H1 (cell line): ENCODE measurements around the gene CYP27B1. TPM values are rescaled to one million over a fixed set of nuclear protein-coding genes. Genes with fewer than 3 reads are reported as not detected.

Experiments
- CTCF ChIA-PET: fragments of 300-600 bp; sonication (Branson Sonifier 250); formaldehyde crosslinking; loops from one replicate; lab custom pipeline; 2021; ENCODE audit not compliant: partially characterized antibody; lab: Charles Lee
- POLR2A ChIA-PET: fragments of 300-600 bp; sonication (Branson Sonifier 250); formaldehyde crosslinking; loops from one replicate; lab custom pipeline; 2021; ENCODE audit warnings: inconsistent platforms; ENCODE audit not compliant: partially characterized antibody; lab: Charles Lee
- DNase-seq, 2 experiments: peaks; one replicate each; pipeline versions ENCODE4 v3.0.0 to v3.0.0-alpha.2; 2010 to 2022; ENCODE audit warnings: low spot score in 2 of 2, low read depth in 1 of 2, mixed read lengths in 1 of 2
- FAIRE-seq: peaks from 2 replicates; lab custom pipeline; 2011; peaks lifted over from hg19 to GRCh38; lab: Jason Lieb, UNC
- H2AFZ ChIP-seq: 2 replicates; pipeline ENCODE4 v1.8.1; 2012; ENCODE audit warnings: low read length, inconsistent platforms
- H2AK5ac ChIP-seq: 2 replicates; pipeline ENCODE4 v1.6.1; 2013; ENCODE audit warnings: low read depth, low read length
- H2BK120ac ChIP-seq: replicated peaks from 2 replicates; pipeline ENCODE3; 2013; ENCODE audit warnings: low read depth, low read length, inconsistent platforms
- H2BK12ac ChIP-seq: 2 replicates; pipeline ENCODE4 v1.6.1; 2013; ENCODE audit warnings: low read depth, low read length
- H2BK15ac ChIP-seq: 2 replicates; pipeline ENCODE4 v1.6.1; 2013; ENCODE audit warnings: low read length
- H2BK20ac ChIP-seq: 2 replicates; pipeline ENCODE4 v1.6.1; 2013; ENCODE audit warnings: low read length
- H2BK5ac ChIP-seq: 2 replicates; pipeline ENCODE4 v1.6.1; 2013; ENCODE audit warnings: low read depth, low read length
- H3K14ac ChIP-seq: 2 replicates; pipeline ENCODE4 v1.6.1; 2013; ENCODE audit warnings: inconsistent platforms; ENCODE audit not compliant: insufficient read length
- H3K18ac ChIP-seq: 2 replicates; pipeline ENCODE4 v1.6.1; 2013; ENCODE audit warnings: low read length; ENCODE audit errors: extremely low read depth
- H3K23ac ChIP-seq: 2 replicates; pipeline ENCODE4 v1.6.1; 2013; ENCODE audit warnings: inconsistent platforms; ENCODE audit not compliant: insufficient read length
- H3K23me2 ChIP-seq: 2 replicates; pipeline ENCODE4 v1.6.1; 2013; ENCODE audit warnings: low read depth, low read length
- H3K27ac ChIP-seq: 2 replicates; pipeline ENCODE4 v1.6.1; 2011; ENCODE audit warnings: low read depth, low read length, inconsistent platforms
- H3K27me3 ChIP-seq, 4 experiments: replicated peaks in 1 of 4; 1 replicate in 1 of 4; 2 replicates in 3 of 4; pipeline versions ENCODE4 v1.6.1 to v1.8.1; 2011 to 2013; ENCODE audit warnings: low read length in 3 of 4, mild to moderate bottlenecking in 3 of 4, inconsistent platforms in 2 of 4, mixed read lengths in 2 of 4, moderate library complexity in 1 of 4; ENCODE audit not compliant: control insufficient read depth in 3 of 4, insufficient read depth in 3 of 4; ENCODE audit errors: extremely low read depth in 1 of 4
- H3K36me3 ChIP-seq, 4 experiments: 2 replicates each; pipeline versions ENCODE4 v1.6.1 to v1.8.1; 2011 to 2013; ENCODE audit warnings: mild to moderate bottlenecking in 4 of 4, low read length in 3 of 4, moderate library complexity in 2 of 4, control low read depth in 1 of 4, inconsistent platforms in 1 of 4; ENCODE audit not compliant: insufficient read depth in 4 of 4, control insufficient read depth in 2 of 4
- H3K4ac ChIP-seq: replicated peaks from 2 replicates; pipeline ENCODE3; 2013; ENCODE audit warnings: low read length, low read depth, mixed read lengths, inconsistent platforms; ENCODE audit not compliant: insufficient read length
- H3K4me1 ChIP-seq, 4 experiments: replicated peaks in 1 of 4; 1 replicate in 1 of 4; 2 replicates in 3 of 4; pipeline versions ENCODE4 v1.6.1 to v1.8.1; 2011 to 2013; ENCODE audit warnings: low read length in 3 of 4, inconsistent platforms in 2 of 4, mixed read lengths in 1 of 4; ENCODE audit not compliant: insufficient read depth in 4 of 4, control insufficient read depth in 3 of 4
- H3K4me2 ChIP-seq, 2 experiments: 2 replicates each; pipeline versions ENCODE4 v1.6.1 to v1.8.1; 2011 to 2013; ENCODE audit warnings: low read depth in 2 of 2, low read length in 2 of 2, control low read depth in 1 of 2, inconsistent platforms in 1 of 2, mild to moderate bottlenecking in 1 of 2; ENCODE audit not compliant: insufficient read depth in 1 of 2
- H3K4me3 ChIP-seq, 4 experiments: fragments of 200-600, 300-600 bp in 1 of 4; sonication (generic), shearing (Covaris generic), sonication (Bioruptor Twin) in 1 of 4; 2 replicates each; pipeline versions ENCODE4 v1.5.1 to v1.8.1; 2011 to 2016; ENCODE audit warnings: low read length in 4 of 4, low read depth in 3 of 4, control low read depth in 2 of 4, inconsistent platforms in 2 of 4, mild to moderate bottlenecking in 2 of 4, mixed read lengths in 1 of 4, moderate library complexity in 1 of 4; ENCODE audit not compliant: insufficient read depth in 2 of 4; ENCODE audit errors: extremely low read depth in 1 of 4
- H3K56ac ChIP-seq: replicated peaks from 2 replicates; pipeline ENCODE3; 2013; ENCODE audit warnings: low read depth, mild to moderate bottlenecking, mixed read lengths, low read length, inconsistent platforms; ENCODE audit not compliant: insufficient read length
- H3K79me1 ChIP-seq: 2 replicates; pipeline ENCODE4 v1.6.1; 2013; ENCODE audit warnings: low read depth, low read length, control low read depth
- H3K79me2 ChIP-seq, 2 experiments: 2 replicates each; pipeline versions ENCODE4 v1.6.1 to v1.8.1; 2012 to 2013; ENCODE audit warnings: low read length in 2 of 2, mild to moderate bottlenecking in 2 of 2, inconsistent platforms in 1 of 2; ENCODE audit not compliant: insufficient read depth in 2 of 2, control insufficient read depth in 1 of 2
- H3K9ac ChIP-seq, 4 experiments: replicated peaks in 1 of 4; 1 replicate in 1 of 4; 2 replicates in 3 of 4; pipeline versions ENCODE4 v1.6.1 to v1.8.1; 2011 to 2013; ENCODE audit warnings: low read depth in 3 of 4, low read length in 3 of 4, control low read depth in 2 of 4, mild to moderate bottlenecking in 2 of 4, moderate library complexity in 2 of 4, inconsistent platforms in 1 of 4; ENCODE audit errors: extremely low read depth in 1 of 4
- H3K9me3 ChIP-seq, 2 experiments: 2 replicates each; pipeline versions ENCODE4 v1.6.1 to v1.8.1; 2012 to 2013; ENCODE audit warnings: mild to moderate bottlenecking in 2 of 2, moderate library complexity in 2 of 2, control low read depth in 1 of 2, inconsistent platforms in 1 of 2, low read depth in 1 of 2, low read length in 1 of 2, mixed read lengths in 1 of 2; ENCODE audit not compliant: insufficient read depth in 2 of 2
- H4K20me1 ChIP-seq, 2 experiments: replicated peaks in 1 of 2; 2 replicates each; pipeline versions ENCODE3 to v1.8.1; 2011 to 2013; ENCODE audit warnings: inconsistent platforms in 2 of 2, low read length in 2 of 2, mild to moderate bottlenecking in 1 of 2; ENCODE audit not compliant: insufficient read depth in 2 of 2, control insufficient read depth in 1 of 2
- H4K5ac ChIP-seq: 2 replicates; pipeline ENCODE4 v1.6.1; 2013; ENCODE audit warnings: low read length, low read depth, mixed read lengths, inconsistent platforms; ENCODE audit not compliant: insufficient read length
- H4K8ac ChIP-seq: 2 replicates; pipeline ENCODE4 v1.8.0; 2013; ENCODE audit warnings: mild to moderate bottlenecking, moderate library complexity, low read length, inconsistent platforms; ENCODE audit not compliant: insufficient read depth; ENCODE audit errors: extremely low read depth
- H4K91ac ChIP-seq: replicated peaks from 2 replicates; pipeline ENCODE3; 2013; ENCODE audit warnings: low read length, mixed read lengths, inconsistent platforms; ENCODE audit not compliant: insufficient read length
- BRCA1 ChIP-seq: IDR thresholded peaks from 2 replicates; pipeline ENCODE4 v1.6.1; 2012; ENCODE audit warnings: low read depth, low read length, improper control_type of control experiment
- CHD1 ChIP-seq: IDR thresholded peaks from 2 replicates; pipeline ENCODE4 v1.6.1; 2012; ENCODE audit warnings: low read depth, low read length, improper control_type of control experiment
- CHD2 ChIP-seq: IDR thresholded peaks from 2 replicates; pipeline ENCODE4 v1.6.1; 2012; ENCODE audit warnings: low read length, improper control_type of control experiment
- CREB1 ChIP-seq: IDR thresholded peaks from 2 replicates; pipeline ENCODE4 v1.6.1; 2012; ENCODE audit warnings: inconsistent platforms
- E2F6 ChIP-seq: IDR thresholded peaks from 2 replicates; pipeline ENCODE4 v1.6.1; 2012; ENCODE audit warnings: inconsistent platforms
- EZH2 ChIP-seq: fragments of 200-600 bp; sonication (generic); IDR thresholded peaks from 2 replicates; pipeline ENCODE4 v1.7.1; 2012; ENCODE audit warnings: low read depth, mild to moderate bottlenecking, moderate library complexity, low read length, inconsistent platforms; ENCODE audit not compliant: severe bottlenecking
- FOSL1 ChIP-seq: IDR thresholded peaks from 2 replicates; pipeline ENCODE4 v1.6.1; 2011; ENCODE audit warnings: mild to moderate bottlenecking, low read depth, low read length, moderate library complexity; ENCODE audit not compliant: insufficient read depth
- POLR2AphosphoS5 ChIP-seq: IDR thresholded peaks from 2 replicates; pipeline ENCODE4 v1.6.1; 2011; ENCODE audit warnings: low read depth, low read length
- RAD21 ChIP-seq, 2 experiments: IDR thresholded peaks in 1 of 2; conservative IDR thresholded peaks in 1 of 2; 2 replicates each; pipeline ENCODE4 v1.6.1; 2011; ENCODE audit warnings: low read depth in 2 of 2, low read length in 2 of 2, improper control_type of control experiment in 1 of 2, inconsistent platforms in 1 of 2, mild to moderate bottlenecking in 1 of 2, moderate library complexity in 1 of 2
- RFX5 ChIP-seq: IDR thresholded peaks from 2 replicates; pipeline ENCODE4 v1.6.1; 2011; ENCODE audit warnings: low read depth, low read length, improper control_type of control experiment, borderline replicate concordance
- ZNF274 ChIP-seq: IDR thresholded peaks from 2 replicates; pipeline ENCODE4 v1.7.0; 2012; ENCODE audit warnings: low read length, borderline replicate concordance; ENCODE audit errors: extremely low read depth
- WGBS, 2 experiments: shearing (Covaris generic) in 1 of 2; methylation state at CpG; one replicate each; pipeline versions ENCODE4 v1.1.6 to v1.1.7; 2013 to 2015; ENCODE audit warnings: low lambda C conversion rate in 2 of 2, mixed read lengths in 2 of 2, inconsistent platforms in 1 of 2, low coverage in 1 of 2, missing lambda C conversion rate in 1 of 2; ENCODE audit not compliant: insufficient replicate concordance in 2 of 2, insufficient coverage in 1 of 2, insufficient read length in 1 of 2; ENCODE audit errors: extremely low coverage in 1 of 2, missing lambda C conversion rate in 1 of 2; 5-methylcytosine and 5-hydroxymethylcytosine counted together
- polyA plus RNA-seq, 7 experiments: library from polyadenylated mRNA; depleted of rRNA in 3 of 7; stranded (reverse) in 5 of 7; unstranded in 2 of 7; fragments of >200 nt in 5 of 7; fragments of 200-250 nt in 2 of 7; gene quantifications; 1 replicate in 5 of 7; 2 replicates in 1 of 7; 4 replicates in 1 of 7; pipeline versions ENCODE4 v1.2.1 to v1.2.3, GENCODE V29; 2011 to 2013; ENCODE audit warnings: missing spikeins in 2 of 7, mixed read lengths in 2 of 7
- total RNA-seq: library from RNA; stranded (reverse); fragmentation: NEBNext Ultra II Directional; extraction: Animal tissue kit (Norgen Biotek cat#: 25700); gene quantifications from 2 replicates; pipeline ENCODE4 v1.2.1, GENCODE V29; 2021

The CYP27B1 gene
- total and polyA plus RNA-seq, 2 of the 8 experiments (the other 6 are each of a cell fraction or from before 2014, with no cell fraction given), result 2.9 to 3.3 TPM

GRCh38 chr12:57744194-57744776 lies 22.6 kb downstream of the CYP27B1 start:
- Histone ChIP-seq H3K4me2 (peak overlapping the region; percentile 91 to 97), H3K36me3 (peaks cover 15 to 33% (median 27%) of the 10 kb centered on the region in 4 experiments), H3K27ac (peak overlapping the region; percentile 89), H2BK120ac (no peak overlapping the region), H3K4ac (no peak overlapping the region), H3K23me2 (peaks cover 4% of the 10 kb centered on the region), H2AK5ac (peak overlapping the region; percentile 25; the same call in 1 of the 2 replicates), H4K91ac (no peak overlapping the region), H3K79me2 (no peaks in the 10 kb centered on the region), H3K23ac (no peak overlapping the region), H4K5ac (no peak overlapping the region), H2BK15ac (no peak overlapping the region), H4K8ac (peak overlapping the region; percentile 66; the same call in 1 of the 2 replicates), H3K14ac (no peak overlapping the region), H3K18ac (no peak overlapping the region), H3K4me3 (peak overlapping the region; percentile 66 to 85 (median 74)), H2BK5ac (peak overlapping the region; percentile 76; the same call in 1 of the 2 replicates), H3K4me1 (peaks cover 0 to 11% (median 5%) of the 10 kb centered on the region in 4 experiments; a peak in 5 of 7 replicates), H2BK12ac (peak overlapping the region; percentile 92; the same call in 1 of the 2 replicates), H3K9me3 (no peaks in the 10 kb centered on the region), H2AFZ (peak overlapping the region; percentile 31; the same call in 1 of the 2 replicates), H3K79me1 (peaks cover 6% of the 10 kb centered on the region), H3K56ac (no peak overlapping the region), H2BK20ac (no peak overlapping the region), H4K20me1 (peaks cover 0 to 2% of the 10 kb centered on the region in 2 experiments), H3K9ac (peak overlapping the region in 3 of 4 experiments; percentile 5 to 86 (median 83); a peak in 4 of 7 replicates), H3K27me3 (peaks cover 12 to 27% (median 24%) of the 10 kb centered on the region in 4 experiments)
- 32% methylated on average over 19 of the region's 21 CpGs; no CpG with 5 or more reads in 1 of the 2 experiments for WGBS, 2 experiments
- no peak for FAIRE-seq
- CTCF ChIA-PET, result interaction anchor here (1.0 to 2.0 kb wide), 7 partner anchors 9 to 160 kb away, joined by 3 to 7 read pairs (median 5); no protein-coding TSS in a partner anchor
- POLR2A ChIA-PET, result interaction anchor here (0.9 to 4.4 kb wide), 26 partner anchors 8 to 515 kb away, joined by 3 to 35 read pairs (median 5); partner anchors contain the start of genes ARHGEF25, CYP27B1, DCTN2 and EEF1AKMT3
- DNase-seq, result peak in 1 of 2 experiments; percentile 78
- peak; percentile 37; the same call in 1 of the 2 replicates for TF ChIP-seq POLR2AphosphoS5
- TF ChIP-seq RAD21 (IDR thresholded peaks at IDR 0.05 in 1 of 2, conservative IDR thresholded peaks at IDR 0.05 in 1 of 2; ENCODE audit: low read depth in 2 of 2, low read length in 2 of 2), result no peak
- TF ChIP-seq ZNF274, result no peak
- TF ChIP-seq E2F6, result no peak
- no peak for TF ChIP-seq RFX5
- TF ChIP-seq CHD2, result peak; percentile 4; the same call in 1 of the 2 replicates
- no peak for TF ChIP-seq BRCA1
- no peak for TF ChIP-seq FOSL1
- peak; percentile 98 for TF ChIP-seq CREB1
- TF ChIP-seq CHD1, result no peak
- no peak for TF ChIP-seq EZH2
